GM18526 (cell line): ENCODE results near the gene C20orf96.

ENCODE experiments used
- POLR2A ChIP-seq: IDR thresholded peaks from 3 replicates; pipeline ENCODE4 v1.6.1; 2011; ENCODE audit not compliant: insufficient read length; ENCODE audit errors: extremely low read depth

The C20orf96 gene

DNA sequence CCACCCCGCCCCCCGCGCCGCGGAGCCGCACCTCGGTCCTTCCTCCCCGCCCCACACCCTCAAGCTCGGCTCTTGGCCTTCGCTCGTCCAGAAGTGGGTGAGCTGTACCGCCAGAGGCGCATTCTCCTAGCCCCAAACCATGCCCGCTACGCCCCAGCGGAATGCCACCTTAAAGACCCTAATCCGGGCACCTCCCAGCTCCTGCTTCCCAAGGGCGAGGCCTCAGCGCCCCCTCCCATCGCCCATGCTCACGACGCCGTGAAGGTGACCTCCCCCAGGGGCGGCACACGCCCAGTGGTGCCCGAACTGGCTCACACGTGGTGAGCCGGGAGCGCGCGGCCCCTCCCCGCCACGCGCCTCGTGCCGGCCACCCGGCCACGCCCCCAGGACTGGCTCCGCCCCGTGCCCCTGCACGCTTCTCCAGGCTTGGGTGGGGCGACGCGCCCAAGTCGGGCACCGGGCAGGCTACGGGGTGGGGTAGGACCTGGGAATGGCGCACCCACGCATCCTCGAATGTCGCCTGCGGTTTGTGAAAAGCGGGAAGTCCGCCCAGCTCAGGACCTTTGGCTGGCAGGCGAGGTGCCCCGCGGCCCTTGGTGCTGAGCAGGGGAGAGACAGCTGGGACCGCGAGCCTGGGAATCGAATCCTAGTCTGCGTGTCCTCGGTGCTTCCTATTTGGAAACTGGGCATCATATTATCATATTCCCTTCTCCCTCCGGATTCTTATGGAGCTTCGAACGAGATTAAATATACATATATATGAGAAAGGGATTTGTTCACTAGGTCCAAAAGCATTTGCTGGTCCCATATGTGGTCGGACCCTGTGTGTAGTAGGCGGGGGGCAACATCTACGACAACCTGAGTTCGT lies 33.9 kb upstream of the C20orf96 start:
- peak; percentile 69 for TF ChIP-seq POLR2A

DNA sequence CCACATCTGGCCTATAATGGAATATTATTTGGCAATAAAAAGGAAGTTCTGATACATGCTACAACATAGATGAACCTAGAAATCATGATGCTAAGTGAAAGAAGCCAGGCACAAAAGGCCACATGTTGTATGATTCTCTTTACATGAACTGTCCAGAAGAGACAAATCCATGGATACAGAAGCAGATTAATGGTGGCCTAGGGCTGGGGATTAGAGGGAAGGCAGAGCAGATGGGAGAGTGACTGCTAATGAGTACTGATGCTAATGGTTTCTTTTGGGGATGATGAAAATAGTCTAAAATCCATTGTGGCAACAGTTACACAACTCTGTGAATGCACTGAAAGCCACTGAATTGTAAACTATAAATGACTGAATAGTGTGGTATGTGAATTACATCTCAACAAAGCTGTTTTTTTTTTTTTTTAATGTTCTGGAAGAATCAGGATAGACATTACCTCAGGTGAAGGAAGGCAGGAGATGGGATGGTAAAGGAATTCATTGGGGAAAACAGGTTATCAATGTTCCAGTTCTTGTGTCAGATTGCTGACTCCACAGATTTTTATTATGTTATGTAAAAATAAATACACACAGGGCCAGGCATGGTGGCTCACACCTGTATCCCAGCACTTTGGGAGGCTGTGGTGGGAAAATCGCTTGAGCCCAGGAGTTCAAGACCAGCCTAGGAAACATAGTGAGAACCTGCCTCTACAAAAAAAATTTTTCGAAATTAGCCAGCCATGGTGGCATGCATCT lies 25.9 kb upstream of the C20orf96 start:
- no peak for TF ChIP-seq POLR2A

DNA sequence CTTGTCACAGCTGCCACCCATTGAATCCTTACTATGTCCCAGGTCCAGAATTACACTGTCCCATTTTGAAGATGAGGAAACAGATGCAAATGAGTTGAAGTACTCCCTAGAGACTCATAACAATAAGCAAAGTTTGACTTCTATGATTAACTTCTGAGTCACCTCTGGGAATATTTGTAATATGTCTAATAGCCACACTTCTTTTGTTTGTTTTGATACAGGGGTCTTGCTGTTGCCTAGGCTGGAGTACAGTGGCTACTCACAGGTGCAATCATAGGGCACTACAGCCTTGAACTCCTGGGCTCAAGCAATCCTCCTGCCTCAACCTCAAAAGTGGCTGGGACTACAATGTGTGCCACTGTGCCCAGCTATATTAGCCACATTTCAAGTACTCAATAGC lies 23.4 kb upstream of the C20orf96 start:
- TF ChIP-seq POLR2A, result no peak

DNA sequence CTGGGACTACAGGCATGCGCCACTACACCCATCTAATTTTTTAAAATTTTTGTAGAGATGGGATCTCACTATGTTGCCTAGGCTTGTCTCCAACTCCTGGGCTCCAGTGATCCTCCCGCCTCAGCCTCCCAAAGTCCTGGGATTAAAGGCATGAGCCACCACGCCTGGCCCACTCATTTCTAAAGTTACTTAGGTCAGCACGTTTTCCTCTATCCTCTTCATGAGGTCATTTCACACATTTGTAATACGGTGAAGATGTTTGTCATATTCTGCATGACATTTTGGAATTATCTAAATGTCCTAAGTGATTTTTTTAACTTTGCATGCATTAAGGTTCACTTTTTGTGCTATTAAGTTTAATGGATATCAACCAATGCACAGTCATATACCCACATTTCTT lies 22.9 kb upstream of the C20orf96 start:
- TF ChIP-seq POLR2A, result no peak

DNA sequence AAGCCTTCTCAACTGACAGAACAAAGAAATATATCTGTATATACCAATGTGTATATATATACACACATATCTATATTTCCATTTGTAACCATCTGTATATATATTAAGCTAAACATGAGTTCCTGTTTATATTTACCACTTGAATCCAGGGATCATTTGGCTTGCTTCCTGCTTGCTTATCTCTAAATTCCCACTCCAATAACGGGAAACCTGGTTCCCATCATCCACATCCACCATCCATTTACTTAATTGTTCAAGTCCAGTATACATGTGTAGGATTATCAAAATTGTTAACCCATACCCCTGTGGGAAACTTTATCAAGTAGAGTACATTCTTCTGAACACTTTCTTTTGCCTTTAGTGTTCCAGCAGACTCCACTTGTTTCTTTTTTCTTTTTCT lies 22.3 kb upstream of the C20orf96 start:
- TF ChIP-seq POLR2A, result no peak

DNA sequence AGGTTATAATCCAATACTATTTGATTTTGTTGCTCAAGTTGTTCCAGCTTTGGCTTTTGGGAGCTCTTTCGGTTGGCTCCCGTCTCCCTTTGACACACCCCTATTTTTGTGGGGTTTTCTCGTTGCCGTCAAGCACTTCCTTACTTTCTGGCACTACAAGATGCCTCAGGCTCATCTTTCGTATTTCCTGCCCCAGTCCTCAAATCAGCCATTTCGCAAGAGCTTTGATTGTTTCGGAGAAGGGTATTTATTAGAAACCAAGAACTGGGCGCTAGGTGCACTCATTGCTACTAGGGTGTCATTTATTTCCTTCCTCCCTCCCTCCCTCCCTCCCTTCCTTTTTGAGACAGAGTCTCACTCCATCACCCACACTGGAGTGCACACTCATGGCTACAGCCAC lies 21.5 kb upstream of the C20orf96 start:
- no peak for TF ChIP-seq POLR2A

DNA sequence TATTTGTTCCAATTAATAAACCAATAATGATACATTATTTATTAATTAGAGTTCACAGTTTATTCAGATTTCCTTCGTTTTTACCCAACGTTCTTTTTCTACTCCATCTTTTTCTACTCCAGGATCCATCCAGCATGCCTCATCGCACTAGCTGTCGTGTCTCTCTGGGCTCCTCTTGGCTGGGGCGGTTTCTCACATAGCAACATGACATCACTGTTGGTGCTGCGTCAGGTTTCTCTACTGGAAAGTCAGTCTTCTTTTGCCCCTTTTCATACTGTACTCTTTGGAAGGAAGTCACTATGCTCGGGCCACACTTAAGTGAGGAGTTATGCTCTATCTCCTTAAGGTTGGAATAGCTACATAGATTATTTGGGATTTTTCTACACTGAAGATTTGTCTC lies 21.1 kb upstream of the C20orf96 start:
- no peak for TF ChIP-seq POLR2A

DNA sequence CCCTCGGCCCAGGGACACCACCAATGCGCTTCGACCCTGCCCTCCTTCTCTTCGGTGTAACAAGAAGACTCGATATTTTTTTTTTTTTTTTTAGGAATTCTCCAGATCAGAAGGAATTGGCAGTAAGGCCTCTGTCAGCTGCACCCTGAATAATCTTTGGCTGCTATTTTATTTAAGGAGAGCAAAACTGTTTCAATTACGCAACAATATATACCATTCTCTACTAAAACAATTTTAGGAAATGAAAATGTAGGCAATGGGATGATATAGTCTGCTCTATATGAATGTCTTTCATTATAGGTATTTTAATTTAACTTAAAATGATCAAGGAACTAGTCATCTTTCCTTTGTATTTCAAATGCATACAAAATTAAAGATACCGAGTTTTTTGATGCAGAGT lies 20.1 kb upstream of the C20orf96 start:
- TF ChIP-seq POLR2A, result no peak

DNA sequence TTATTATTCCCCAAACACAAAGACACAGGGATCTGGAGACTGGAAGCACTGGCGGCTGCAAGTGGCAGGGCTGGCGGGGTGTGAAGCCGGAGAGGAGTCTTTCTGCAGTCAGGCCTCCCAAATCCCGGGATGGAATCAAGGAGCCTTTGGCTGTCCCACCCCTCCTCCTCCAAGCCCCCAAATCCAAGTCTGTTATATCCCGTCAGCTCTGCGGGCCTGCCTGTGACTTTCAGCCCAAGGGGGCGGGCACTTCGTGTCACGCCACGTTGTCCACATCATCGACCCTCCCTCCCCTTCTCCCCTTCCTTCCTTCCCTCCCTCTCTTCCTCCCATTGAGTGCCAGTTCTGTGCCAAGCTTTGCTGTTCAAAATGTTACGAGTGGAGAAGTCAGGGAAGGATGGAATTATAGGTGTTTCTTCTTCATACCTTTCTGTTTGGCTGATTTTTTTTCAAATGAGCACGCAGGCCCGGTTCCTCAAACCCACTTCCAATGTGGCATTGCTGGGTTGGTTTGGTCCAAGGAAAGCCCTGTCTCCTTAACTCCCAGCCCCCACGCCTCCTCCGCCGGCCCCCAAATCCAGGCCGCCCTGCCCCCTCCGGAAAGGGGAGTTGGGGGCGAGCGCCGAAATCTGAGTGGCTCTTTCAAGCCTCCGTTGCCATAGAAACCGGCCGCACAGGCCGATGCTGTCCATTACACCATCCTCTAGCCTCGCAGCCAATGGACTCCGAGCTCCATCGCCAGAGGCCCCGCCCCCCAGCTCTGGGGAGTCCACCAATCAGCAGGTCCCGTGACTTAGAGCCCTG lies 19.5 kb upstream of the C20orf96 start:
- no peak for TF ChIP-seq POLR2A

DNA sequence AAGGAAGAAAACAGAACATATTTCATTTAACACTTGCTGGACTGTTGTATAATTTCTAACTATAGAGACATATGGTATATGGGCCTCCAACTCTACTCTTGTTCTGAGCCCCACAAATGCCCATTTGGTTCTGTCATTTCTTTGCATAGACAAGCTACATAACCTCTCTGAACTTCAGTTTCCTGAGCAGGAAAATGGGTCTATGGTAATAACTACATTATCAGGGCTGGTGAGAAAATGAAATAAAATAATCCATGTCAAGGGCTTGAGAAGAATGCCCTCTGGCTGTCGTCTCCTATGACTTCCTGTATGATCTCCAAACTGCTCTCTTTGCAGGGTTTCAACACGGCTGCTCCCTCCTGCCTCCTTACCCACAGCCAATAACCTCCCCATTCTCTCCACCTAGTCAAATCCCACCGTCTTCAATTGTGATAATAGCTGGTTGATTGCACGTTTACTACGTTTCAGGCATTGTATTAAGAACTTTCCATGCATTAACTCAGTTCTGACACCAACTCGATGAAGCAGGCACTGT lies 18.8 kb upstream of the C20orf96 start:
- no peak for TF ChIP-seq POLR2A

DNA sequence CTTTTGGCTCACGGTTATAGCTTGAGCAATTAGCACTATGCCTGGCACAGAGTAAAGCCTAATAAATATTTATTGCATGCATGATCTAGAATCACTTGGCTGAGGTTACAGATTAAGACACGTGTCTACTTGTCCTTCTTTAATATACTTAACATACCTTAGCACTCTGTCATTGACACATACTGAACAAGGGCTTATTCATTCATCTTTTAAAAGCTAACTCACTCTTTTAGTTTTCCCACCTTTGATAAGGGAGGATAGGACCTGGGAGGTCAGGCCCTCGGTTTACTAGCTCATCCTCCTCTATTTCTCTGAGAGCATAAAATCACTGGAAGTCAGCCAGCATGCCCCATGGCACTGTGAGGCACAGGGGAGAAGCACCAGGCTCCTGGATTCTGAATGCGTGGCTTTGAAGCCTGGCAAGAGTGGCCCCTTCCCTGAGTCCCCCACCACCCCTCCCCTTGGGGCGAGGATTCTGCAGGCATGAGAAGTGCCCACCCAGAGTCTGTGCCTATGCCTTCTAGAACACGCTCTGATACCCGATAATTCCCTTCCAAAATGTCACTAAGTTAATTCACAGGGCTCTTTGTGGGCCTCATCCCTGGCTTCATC lies 18.0 kb upstream of the C20orf96 start:
- TF ChIP-seq POLR2A, result no peak

DNA sequence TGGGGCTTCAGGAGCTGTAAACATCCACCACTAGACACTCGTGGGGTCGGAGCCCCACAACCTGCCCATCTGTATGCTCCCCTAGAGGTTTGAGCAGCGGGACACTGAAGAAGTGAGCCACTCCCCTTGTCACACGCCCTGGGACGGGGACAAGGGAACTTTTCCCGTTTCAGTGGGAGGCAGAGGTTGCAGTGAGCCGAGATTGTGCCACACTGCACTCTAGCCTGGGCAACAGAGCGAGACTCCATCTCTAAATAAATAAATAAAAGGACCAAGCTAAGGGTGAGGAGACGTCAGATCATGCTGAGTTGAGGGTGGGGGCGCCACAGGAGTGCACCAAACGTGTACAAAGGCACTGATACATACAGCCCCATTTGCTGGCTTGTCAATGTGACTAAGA lies 15.2 kb upstream of the C20orf96 start:
- TF ChIP-seq POLR2A, result no peak

DNA sequence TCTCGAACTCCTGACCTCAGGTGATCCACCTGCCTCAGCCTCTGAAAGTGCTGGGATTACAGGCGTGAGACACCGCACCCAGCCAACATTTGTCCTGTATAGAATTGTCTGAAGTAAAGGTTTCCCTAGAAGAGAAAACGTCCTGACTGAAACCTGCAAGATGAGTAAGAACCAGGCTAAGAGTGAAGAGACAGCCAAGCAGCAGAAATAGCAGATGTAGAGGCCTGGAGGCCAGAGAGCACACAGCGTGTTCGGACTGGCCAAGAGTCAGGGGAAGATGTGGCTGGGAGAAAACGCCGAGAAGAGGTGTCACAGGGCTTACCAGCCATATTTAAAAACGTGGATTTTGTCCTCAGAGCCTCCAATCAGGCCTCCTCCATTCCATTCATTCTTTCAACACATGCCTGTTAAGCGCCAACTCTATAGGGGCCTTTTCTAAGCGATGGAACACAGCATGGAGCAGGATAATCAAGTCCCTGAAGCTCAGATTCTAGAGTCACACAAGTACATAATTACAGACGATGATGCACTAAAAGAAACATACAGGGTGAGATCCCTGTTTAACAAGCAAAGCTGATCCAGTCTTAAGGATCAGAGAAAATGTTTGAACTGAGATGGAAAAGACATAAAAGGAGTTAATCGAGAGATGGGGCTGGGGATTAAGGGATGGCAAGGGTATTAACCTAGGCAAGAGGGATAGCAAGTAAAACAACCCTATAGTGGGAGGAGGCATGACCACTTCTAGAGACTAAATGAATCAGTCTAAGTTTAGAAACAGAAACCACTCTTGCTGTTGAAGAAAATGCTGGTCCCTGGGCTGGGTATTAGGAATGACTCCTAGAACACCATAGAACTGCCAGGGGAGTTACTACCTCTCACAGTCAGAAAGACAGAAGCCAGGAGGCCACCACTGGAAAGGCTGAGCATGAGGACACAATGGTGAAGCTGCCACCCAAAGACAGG lies 11.6 kb upstream of the C20orf96 start:
- no peak for TF ChIP-seq POLR2A
